GM18498 (cell line): ENCODE data around the gene VPS37B.
A peak's percentile ranks its signal among the peaks of the same experiment; 100 is the strongest.

Experiments
- ATAC-seq: cut with Tn5 transposase; IDR thresholded peaks from one replicate; pipeline ENCODE4 v1.9.1; 2021; ENCODE audit warnings: mild to moderate bottlenecking, moderate library complexity; ENCODE audit not compliant: unreplicated experiment

The VPS37B gene

GRCh38 chr12:122842505-122843405 lies 53.2 kb downstream of the VPS37B start:
- no peak for ATAC-seq

GRCh38 chr12:122841544-122842321 lies 54.2 kb downstream of the VPS37B start:
- ATAC-seq, result no peak

GRCh38 chr12:122840580-122841513 lies 55.1 kb downstream of the VPS37B start:
- ATAC-seq, result no peak

- ATAC-seq, result no peak
Observed at GRCh38 chr12:122839907-122840554, 55.9 kb downstream of the VPS37B start.

- no peak for ATAC-seq
Observed at GRCh38 chr12:122838841-122839240, 57.1 kb downstream of the VPS37B start.

- ATAC-seq, result no peak
Observed at GRCh38 chr12:122837306-122838265, 58.3 kb downstream of the VPS37B start.

GRCh38 chr12:122836027-122836921 lies 59.6 kb downstream of the VPS37B start:
- ATAC-seq, result peak; percentile 53

- ATAC-seq, result peak; percentile 59
Observed at GRCh38 chr12:122835750-122836026, 60.2 kb downstream of the VPS37B start.

- ATAC-seq, result peak; percentile 53
Observed at GRCh38 chr12:122834921-122835749, 60.8 kb downstream of the VPS37B start, which contains the start of gene HIP1R. Gene HIP1R, plus strand, starts transcription at chr12:122835457. Its CDS starts 94 bp downstream, at chr12:122835551.

- no peak for ATAC-seq
Observed at GRCh38 chr12:122834104-122834920, 61.6 kb downstream of the VPS37B start.

GRCh38 chr12:122830517-122831214 lies 65.3 kb downstream of the VPS37B start:
- ATAC-seq, result no peak

GRCh38 chr12:122827258-122827657 lies 68.7 kb downstream of the VPS37B start:
- ATAC-seq, result no peak

GRCh38 chr12:122825773-122826724 lies 69.9 kb downstream of the VPS37B start:
- no peak for ATAC-seq

- no peak for ATAC-seq
Observed at GRCh38 chr12:122823429-122823828, 72.5 kb downstream of the VPS37B start.

- ATAC-seq, result peak; percentile 66
Observed at GRCh38 chr12:122820838-122821271, 75.1 kb downstream of the VPS37B start.
